ENCODE results near the gene LPAR1. TPM values are rescaled to one million over a fixed set of nuclear protein-coding genes. Genes with fewer than 3 reads are reported as not detected.

LPAR1 gene
- total RNA-seq, 1 donor from 2014 or later, result 11.5 TPM

DNA sequence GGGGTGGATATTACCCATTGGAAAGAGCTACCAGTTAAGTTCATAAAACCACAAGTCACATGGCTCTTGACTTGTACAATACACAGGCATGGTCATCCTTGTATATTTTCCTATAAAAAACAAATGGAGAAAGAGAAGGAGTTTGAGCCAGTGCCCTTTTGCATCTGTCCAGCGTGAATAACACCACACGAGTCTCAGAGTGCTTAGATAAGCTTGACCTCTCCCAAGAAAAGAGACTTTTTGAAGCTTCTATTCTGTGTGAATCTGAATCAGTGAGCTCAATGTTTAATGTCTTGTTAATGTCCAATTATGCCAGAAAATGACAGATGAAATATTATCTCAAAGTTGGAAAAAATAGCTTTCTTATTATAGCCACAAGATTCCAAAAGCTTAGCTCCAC, 30.9 kb upstream of the LPAR1 start:
- no peak overlapping the region for H3K9ac ChIP-seq (ENCODE audit: low read length)
- no peak overlapping the region for H3K27ac Mint-ChIP-seq (ENCODE audit: unreplicated experiment)

GRCh38 chr9:111068771-111069170, 30.5 kb upstream of the LPAR1 start:
- no peak overlapping the region for H3K4me2 ChIP-seq (ENCODE audit: low read length)
- H3K36me3 Mint-ChIP-seq (ENCODE audit: low read depth, unreplicated experiment), result no peaks in the 10 kb centered on the region
- no peaks in the 10 kb centered on the region for H3K4me1 Mint-ChIP-seq (ENCODE audit: low read depth, unreplicated experiment)

More for the DNA sequence above, 30.9 kb upstream of the LPAR1 start:
- no peak for DNase-seq (ENCODE audit: low read depth)
- no peaks in the 10 kb centered on the region for H3K27me3 ChIP-seq (ENCODE audit: insufficient read depth, low read length)
- H3K27ac ChIP-seq (ENCODE audit: low read depth, low read length), result no peak overlapping the region
- Mint-ChIP-seq H3K4me1 (ENCODE audit: low read depth, unreplicated experiment) (no peaks in the 10 kb centered on the region), H3K4me3 (ENCODE audit: unreplicated experiment) (no peak overlapping the region), H3K9me3 (ENCODE audit: unreplicated experiment) (no peaks in the 10 kb centered on the region), H3K27me3 (ENCODE audit: low read depth, unreplicated experiment) (no peaks in the 10 kb centered on the region), H3K36me3 (ENCODE audit: low read depth, unreplicated experiment) (no peaks in the 10 kb centered on the region)
- no peaks in the 10 kb centered on the region for H3K36me3 ChIP-seq (ENCODE audit: insufficient read depth, low read length)
- H3K79me2 ChIP-seq (ENCODE audit: insufficient read depth, low read length), result no peaks in the 10 kb centered on the region
- no peak overlapping the region for H3K4me2 ChIP-seq (ENCODE audit: low read length)
- no peak for FAIRE-seq
- TF ChIP-seq, protein P1, sequence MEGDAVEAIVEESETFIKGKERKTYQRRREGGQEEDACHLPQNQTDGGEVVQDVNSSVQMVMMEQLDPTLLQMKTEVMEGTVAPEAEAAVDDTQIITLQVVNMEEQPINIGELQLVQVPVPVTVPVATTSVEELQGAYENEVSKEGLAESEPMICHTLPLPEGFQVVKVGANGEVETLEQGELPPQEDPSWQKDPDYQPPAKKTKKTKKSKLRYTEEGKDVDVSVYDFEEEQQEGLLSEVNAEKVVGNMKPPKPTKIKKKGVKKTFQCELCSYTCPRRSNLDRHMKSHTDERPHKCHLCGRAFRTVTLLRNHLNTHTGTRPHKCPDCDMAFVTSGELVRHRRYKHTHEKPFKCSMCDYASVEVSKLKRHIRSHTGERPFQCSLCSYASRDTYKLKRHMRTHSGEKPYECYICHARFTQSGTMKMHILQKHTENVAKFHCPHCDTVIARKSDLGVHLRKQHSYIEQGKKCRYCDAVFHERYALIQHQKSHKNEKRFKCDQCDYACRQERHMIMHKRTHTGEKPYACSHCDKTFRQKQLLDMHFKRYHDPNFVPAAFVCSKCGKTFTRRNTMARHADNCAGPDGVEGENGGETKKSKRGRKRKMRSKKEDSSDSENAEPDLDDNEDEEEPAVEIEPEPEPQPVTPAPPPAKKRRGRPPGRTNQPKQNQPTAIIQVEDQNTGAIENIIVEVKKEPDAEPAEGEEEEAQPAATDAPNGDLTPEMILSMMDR (IDR thresholded peaks at IDR 0.05; ENCODE audit: insufficient read depth, low read depth, low read length), result no peak
- no peak for TF ChIP-seq EZH2 (IDR thresholded peaks at IDR 0.05; ENCODE audit: insufficient read depth, low read length)
- H3K9me3 ChIP-seq (ENCODE audit: insufficient read depth, low read depth, low read length), result no peaks in the 10 kb centered on the region
- no peaks in the 10 kb centered on the region for H4K20me1 ChIP-seq (ENCODE audit: insufficient read depth, low read length)
- no peak overlapping the region for H3K4me3 ChIP-seq (ENCODE audit: insufficient read depth, low read depth, low read length)
- H2AFZ ChIP-seq (ENCODE audit: low read depth, low read length), result no peak overlapping the region
- no peaks in the 10 kb centered on the region for H3K4me1 ChIP-seq (ENCODE audit: insufficient read depth, low read length)

DNA sequence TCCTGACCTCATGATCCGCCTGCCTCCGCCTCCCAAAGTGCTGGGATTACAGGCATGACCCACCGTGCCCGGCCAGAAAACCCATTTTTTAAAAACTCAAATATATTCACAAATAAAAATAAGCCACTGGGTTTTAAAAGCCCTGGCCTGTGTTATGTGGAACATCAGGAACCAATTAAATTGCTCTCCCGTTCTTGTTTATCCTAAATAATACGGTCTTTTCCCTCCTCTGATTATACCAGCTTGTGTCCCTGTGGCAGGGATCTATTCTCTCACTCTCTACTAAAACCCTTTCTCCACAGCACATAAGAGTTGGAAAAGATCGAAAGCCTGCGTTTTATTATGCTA, 30.1 kb upstream of the LPAR1 start:
- H3K27me3 ChIP-seq (ENCODE audit: insufficient read depth, low read length), result no peaks in the 10 kb centered on the region
- Mint-ChIP-seq H3K9me3 (ENCODE audit: unreplicated experiment) (no peaks in the 10 kb centered on the region), H3K36me3 (ENCODE audit: low read depth, unreplicated experiment) (no peaks in the 10 kb centered on the region), H3K27me3 (ENCODE audit: low read depth, unreplicated experiment) (peaks cover 2% of the 10 kb centered on the region), H3K27ac (ENCODE audit: unreplicated experiment) (no peak overlapping the region), H3K4me3 (ENCODE audit: unreplicated experiment) (no peak overlapping the region), H3K4me1 (ENCODE audit: low read depth, unreplicated experiment) (no peaks in the 10 kb centered on the region)
- H3K36me3 ChIP-seq (ENCODE audit: insufficient read depth, low read length), result no peaks in the 10 kb centered on the region
- H3K9me3 ChIP-seq (ENCODE audit: insufficient read depth, low read depth, low read length), result no peaks in the 10 kb centered on the region
- no peak overlapping the region for H3K4me2 ChIP-seq (ENCODE audit: low read length)
- H4K20me1 ChIP-seq (ENCODE audit: insufficient read depth, low read length), result no peaks in the 10 kb centered on the region
- DNase-seq (ENCODE audit: low read depth), result no peak
- H3K79me2 ChIP-seq (ENCODE audit: insufficient read depth, low read length), result no peaks in the 10 kb centered on the region
- no peaks in the 10 kb centered on the region for H3K4me1 ChIP-seq (ENCODE audit: insufficient read depth, low read length)
- no peak overlapping the region for H3K4me3 ChIP-seq (ENCODE audit: insufficient read depth, low read depth, low read length)
- FAIRE-seq, result no peak
- no peak overlapping the region for H3K9ac ChIP-seq (ENCODE audit: low read length)
- no peak overlapping the region for H2AFZ ChIP-seq (ENCODE audit: low read depth, low read length)
- no peak overlapping the region for H3K27ac ChIP-seq (ENCODE audit: low read depth, low read length)
- TF ChIP-seq, protein P1 (IDR thresholded peaks at IDR 0.05; ENCODE audit: insufficient read depth, low read depth, low read length), result no peak
- TF ChIP-seq EZH2 (IDR thresholded peaks at IDR 0.05; ENCODE audit: insufficient read depth, low read length), result no peak

More at GRCh38 chr9:111068771-111069170, 30.5 kb upstream of the LPAR1 start:
- no peak overlapping the region for H3K27ac Mint-ChIP-seq (ENCODE audit: unreplicated experiment)
- Histone ChIP-seq H3K9me3 (ENCODE audit: insufficient read depth, low read depth, low read length) (no peaks in the 10 kb centered on the region), H4K20me1 (ENCODE audit: insufficient read depth, low read length) (no peaks in the 10 kb centered on the region), H3K27me3 (ENCODE audit: insufficient read depth, low read length) (no peaks in the 10 kb centered on the region), H2AFZ (ENCODE audit: low read depth, low read length) (no peak overlapping the region), H3K4me1 (ENCODE audit: insufficient read depth, low read length) (no peaks in the 10 kb centered on the region), H3K9ac (ENCODE audit: low read length) (no peak overlapping the region), H3K36me3 (ENCODE audit: insufficient read depth, low read length) (no peaks in the 10 kb centered on the region), H3K79me2 (ENCODE audit: insufficient read depth, low read length) (no peaks in the 10 kb centered on the region), H3K4me3 (ENCODE audit: insufficient read depth, low read depth, low read length) (no peak overlapping the region), H3K27ac (ENCODE audit: low read depth, low read length) (no peak overlapping the region)
- DNase-seq (ENCODE audit: low read depth) (no peak), FAIRE-seq (peak; percentile 29)
- no peak overlapping the region for H3K4me3 Mint-ChIP-seq (ENCODE audit: unreplicated experiment)
- H3K27me3 Mint-ChIP-seq (ENCODE audit: low read depth, unreplicated experiment), result peaks cover 2% of the 10 kb centered on the region
- H3K9me3 Mint-ChIP-seq (ENCODE audit: unreplicated experiment), result no peaks in the 10 kb centered on the region
- TF ChIP-seq, protein P1 (IDR thresholded peaks at IDR 0.05; ENCODE audit: insufficient read depth, low read depth, low read length), result no peak
- TF ChIP-seq EZH2 (IDR thresholded peaks at IDR 0.05; ENCODE audit: insufficient read depth, low read length), result no peak

Data from astrocyte (in vitro differentiated cells and primary cell).